CD4-positive, alpha-beta T cell (primary cell): ENCODE measurements around the gene EMC8. TPM values are rescaled to one million over a fixed set of nuclear protein-coding genes. Genes with fewer than 3 reads are reported as not detected.

Experiments used
- ATAC-seq: fragments of 200-7000 bp; cut with Tn5 transposase; one replicate; pipeline ENCODE4 v1.10.0; 2022; ENCODE audit warnings: mild to moderate bottlenecking; ENCODE audit not compliant: poor library complexity
- CTCF ChIA-PET: fragments of 350-600 bp; sonication (Branson Sonifier 250); formaldehyde crosslinking; loops from one replicate; lab custom pipeline; 2021; ENCODE audit warnings: antibody characterized with exemption, inconsistent platforms; lab: Charles Lee
- POLR2A ChIA-PET: fragments of 350-600 bp; sonication (Branson Sonifier 250); formaldehyde crosslinking; loops from one replicate; lab custom pipeline; 2021; ENCODE audit warnings: antibody characterized with exemption, inconsistent platforms; lab: Charles Lee
- DNase-seq, 14 experiments: peaks; one replicate each; pipeline ENCODE4 v3.0.0-alpha.2; 2013 to 2020; ENCODE audit warnings: mixed read lengths in 2 of 14
- H3K27ac ChIP-seq, 2 donors: one replicate each; pipeline versions ENCODE4 v1.5.1 to v1.7.0; 2013; ENCODE audit warnings: low read length in 2 of 2, low read depth in 1 of 2, mild to moderate bottlenecking in 1 of 2
- H3K27me3 ChIP-seq, 2 experiments: 1 replicate in 1 of 2; 2 replicates in 1 of 2; pipeline versions ENCODE4 v1.6.1 to v1.7.0; 2013; ENCODE audit warnings: low read length in 2 of 2, control low read depth in 1 of 2, mild to moderate bottlenecking in 1 of 2, moderate library complexity in 1 of 2; ENCODE audit not compliant: insufficient read depth in 2 of 2, control insufficient read depth in 1 of 2
- H3K36me3 ChIP-seq: one replicate; pipeline ENCODE4 v1.6.1; 2013; ENCODE audit warnings: low read length, control low read depth; ENCODE audit not compliant: insufficient read depth
- H3K4me1 ChIP-seq: one replicate; pipeline ENCODE4 v1.6.1; 2013; ENCODE audit warnings: low read length, control low read depth; ENCODE audit not compliant: insufficient read depth
- H3K4me3 ChIP-seq: one replicate; pipeline ENCODE4 v1.5.1; 2013; ENCODE audit warnings: mild to moderate bottlenecking, low read length, moderate library complexity
- H3K9me3 ChIP-seq, 2 experiments: 1 replicate in 1 of 2; 2 replicates in 1 of 2; pipeline versions ENCODE4 v1.6.1 to v1.7.0; 2013; ENCODE audit warnings: low read length in 2 of 2, mild to moderate bottlenecking in 2 of 2, control low read depth in 1 of 2, moderate library complexity in 1 of 2; ENCODE audit not compliant: control insufficient read depth in 1 of 2, insufficient read depth in 1 of 2
- H3K27ac Mint-ChIP-seq: one replicate; pipeline ENCODE4 v1.8.0; 2020; ENCODE audit warnings: mixed read lengths
- H3K27me3 Mint-ChIP-seq: one replicate; pipeline ENCODE4 v1.8.0; 2021; ENCODE audit warnings: mixed read lengths
- H3K36me3 Mint-ChIP-seq: one replicate; pipeline ENCODE4 v1.8.0; 2021; ENCODE audit warnings: low read depth, mixed read lengths
- H3K4me1 Mint-ChIP-seq: one replicate; pipeline ENCODE4 v1.8.0; 2021; ENCODE audit warnings: low read depth, mixed read lengths
- H3K4me3 Mint-ChIP-seq: one replicate; pipeline ENCODE4 v1.8.0; 2020; ENCODE audit warnings: mild to moderate bottlenecking, mixed read lengths
- H3K9me3 Mint-ChIP-seq: one replicate; pipeline ENCODE4 v1.8.0; 2020; ENCODE audit warnings: mixed read lengths
- intact Hi-C, 2 experiments: fragments of 100-400 bp; cut with DNase I in 1 of 2; cut with micrococcal nuclease in 1 of 2; formaldehyde crosslinking; loops; one replicate each; pipeline versions ENCODE4 v1.15.1 to v1.9.0; 2023 to 2025; cut with DNase I, micrococcal nuclease
- total RNA-seq, 174 experiments: library from RNA in 2 of 174; stranded (reverse) in 2 of 174; gene quantifications; one replicate each; pipeline ENCODE4 v1.2.3 and lab custom pipeline; 2021 to 2026
- TF ChIP-seq, protein P1 (sequence below): fragments of 200-600 bp; IDR thresholded peaks from one replicate; pipeline ENCODE4 v1.8.0; 2022; ENCODE audit warnings: antibody characterized with exemption, mild to moderate bottlenecking

The EMC8 gene
- total RNA-seq, 2 experiments from 2014 or later = 38.9 to 41.7 TPM

DNA sequence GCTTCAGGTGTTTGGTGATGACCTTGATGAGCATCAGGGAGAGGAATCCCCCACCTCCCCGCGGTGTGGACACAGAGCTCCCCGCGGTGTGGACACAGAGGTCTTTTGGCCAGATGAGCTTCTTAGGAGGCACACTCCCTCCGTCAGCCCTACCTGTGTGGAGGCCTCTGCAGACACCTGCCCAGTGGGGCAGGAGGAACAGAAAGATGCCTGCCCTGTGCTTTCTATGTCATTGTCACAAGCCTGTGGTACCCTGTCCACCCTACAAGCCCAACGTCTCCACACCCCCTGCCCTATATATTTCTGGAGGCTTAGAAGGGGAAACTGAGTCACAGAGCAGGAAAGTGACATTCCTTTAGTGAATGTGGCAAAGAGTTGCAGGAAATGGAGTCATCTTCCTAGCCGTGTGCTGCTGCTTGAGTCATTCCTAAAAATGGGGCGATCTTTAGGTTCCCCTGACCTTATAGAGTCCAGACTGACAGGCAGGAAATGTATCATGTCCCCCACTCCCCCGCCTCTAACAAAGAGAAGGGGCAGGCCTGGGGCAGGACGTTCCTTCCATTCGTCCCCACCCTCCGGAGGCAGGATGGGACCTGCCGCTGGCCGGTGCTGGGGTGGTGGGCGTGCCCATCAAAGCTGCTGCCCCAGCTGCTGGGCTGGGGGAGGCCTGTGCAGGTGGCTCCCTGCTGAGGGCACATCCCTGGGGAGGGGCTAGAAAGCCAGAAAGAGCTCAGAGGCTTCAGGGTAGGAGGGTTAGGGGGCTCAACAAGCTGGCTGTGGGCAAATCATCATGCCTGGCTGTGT lies 47.4 kb downstream of the EMC8 start:
- no peak for DNase-seq
- Histone ChIP-seq H3K9me3 (peaks cover 0 to 6% of the 10 kb centered on the region in 2 experiments), H3K36me3 (no peaks in the 10 kb centered on the region), H3K27me3 (peaks cover 37 to 40% of the 10 kb centered on the region in 2 experiments), H3K27ac (no peak overlapping the region), H3K4me3 (no peak overlapping the region), H3K4me1 (peaks cover 16% of the 10 kb centered on the region)
- intact Hi-C loops = no loop called here
- no peak for ATAC-seq
- H3K27ac Mint-ChIP-seq = no peak overlapping the region
- peaks cover 38% of the 10 kb centered on the region for H3K27me3 Mint-ChIP-seq
- TF ChIP-seq, protein P1, sequence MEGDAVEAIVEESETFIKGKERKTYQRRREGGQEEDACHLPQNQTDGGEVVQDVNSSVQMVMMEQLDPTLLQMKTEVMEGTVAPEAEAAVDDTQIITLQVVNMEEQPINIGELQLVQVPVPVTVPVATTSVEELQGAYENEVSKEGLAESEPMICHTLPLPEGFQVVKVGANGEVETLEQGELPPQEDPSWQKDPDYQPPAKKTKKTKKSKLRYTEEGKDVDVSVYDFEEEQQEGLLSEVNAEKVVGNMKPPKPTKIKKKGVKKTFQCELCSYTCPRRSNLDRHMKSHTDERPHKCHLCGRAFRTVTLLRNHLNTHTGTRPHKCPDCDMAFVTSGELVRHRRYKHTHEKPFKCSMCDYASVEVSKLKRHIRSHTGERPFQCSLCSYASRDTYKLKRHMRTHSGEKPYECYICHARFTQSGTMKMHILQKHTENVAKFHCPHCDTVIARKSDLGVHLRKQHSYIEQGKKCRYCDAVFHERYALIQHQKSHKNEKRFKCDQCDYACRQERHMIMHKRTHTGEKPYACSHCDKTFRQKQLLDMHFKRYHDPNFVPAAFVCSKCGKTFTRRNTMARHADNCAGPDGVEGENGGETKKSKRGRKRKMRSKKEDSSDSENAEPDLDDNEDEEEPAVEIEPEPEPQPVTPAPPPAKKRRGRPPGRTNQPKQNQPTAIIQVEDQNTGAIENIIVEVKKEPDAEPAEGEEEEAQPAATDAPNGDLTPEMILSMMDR = no peak
- no peaks in the 10 kb centered on the region for H3K36me3 Mint-ChIP-seq
- ChIA-PET CTCF (no interaction called here), POLR2A (no interaction called here)
- H3K4me1 Mint-ChIP-seq = peaks cover 5% of the 10 kb centered on the region
- H3K4me3 Mint-ChIP-seq = peak overlapping the region; percentile 66
- no peaks in the 10 kb centered on the region for H3K9me3 Mint-ChIP-seq

DNA sequence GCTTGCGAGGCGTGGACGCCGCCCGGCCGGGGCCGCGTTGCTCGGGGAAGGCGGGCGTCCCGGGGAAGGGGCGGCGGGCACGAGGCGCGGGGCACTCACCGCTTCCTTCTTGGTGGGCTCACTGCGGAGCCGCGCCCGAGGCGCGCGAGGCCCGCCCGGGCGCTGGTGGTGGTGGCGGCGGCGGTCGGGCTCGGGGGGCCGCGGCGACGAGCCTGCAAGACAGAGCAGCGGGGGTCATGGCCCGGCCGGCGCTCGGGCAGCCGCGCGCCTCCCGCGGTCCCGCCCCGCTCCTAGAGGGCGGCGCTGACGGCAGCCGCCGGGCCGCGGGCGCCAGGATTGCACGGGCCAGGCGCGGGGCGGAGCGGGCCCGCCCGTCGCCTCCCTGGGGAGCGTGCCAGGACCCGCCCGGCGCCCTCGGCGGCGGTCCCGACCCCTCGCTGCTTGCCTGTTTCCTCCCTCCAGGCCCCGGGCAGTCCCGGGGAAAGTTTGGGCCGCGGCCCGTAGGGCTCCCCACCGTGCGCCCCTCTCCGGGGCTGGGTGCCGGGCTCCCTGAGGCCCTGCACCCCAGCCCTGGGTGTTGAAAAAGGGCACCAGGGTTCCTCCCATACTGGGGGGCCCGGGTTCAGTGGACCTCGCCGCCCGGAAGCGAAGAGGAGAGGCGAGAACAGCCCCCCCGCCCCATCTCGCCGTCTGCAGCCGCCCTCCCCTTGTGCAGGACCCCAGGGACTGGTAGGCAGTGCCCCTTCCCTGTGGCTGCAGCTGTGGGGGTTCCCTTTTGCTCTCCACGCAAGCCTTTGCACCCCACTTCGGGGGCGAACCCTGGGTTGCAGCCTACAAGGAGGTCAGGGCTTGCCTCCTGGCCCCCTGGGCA lies 48.3 kb downstream of the EMC8 start, which contains the start of gene C16orf74:
Gene C16orf74 (minus strand): TSS at position 270 of the 871 bp plus-strand sequence. CDS start 15,879 bp downstream, outside the sequence.
- DNase-seq (peak in 4 of 14 experiments; percentile 10 to 45 (median 28)), ATAC-seq (peak; percentile 70)
- Histone ChIP-seq H3K4me1 (peaks cover 16% of the 10 kb centered on the region), H3K27ac (no peak within 1 kb of the TSS), H3K27me3 (peaks cover 37 to 40% of the 10 kb centered on the region in 2 experiments), H3K4me3 (peak within 1 kb of the TSS; percentile 44), H3K36me3 (no peaks in the 10 kb centered on the region), H3K9me3 (peaks cover 0 to 6% of the 10 kb centered on the region in 2 experiments)
- H3K4me1 Mint-ChIP-seq = peaks cover 5% of the 10 kb centered on the region
- H3K27me3 Mint-ChIP-seq = peaks cover 38% of the 10 kb centered on the region
- no peak within 1 kb of the TSS for H3K27ac Mint-ChIP-seq
- H3K9me3 Mint-ChIP-seq = no peaks in the 10 kb centered on the region
- H3K36me3 Mint-ChIP-seq = no peaks in the 10 kb centered on the region
- TF ChIP-seq, protein P1 = no peak
- ChIA-PET POLR2A (interaction anchor here (0.8 kb wide), 1 partner anchor 13 kb away, joined by 3 read pairs; no protein-coding TSS in a partner anchor), CTCF (no interaction called here)
- intact Hi-C loops = no loop called here
- peak within 1 kb of the TSS; percentile 88 for H3K4me3 Mint-ChIP-seq

DNA sequence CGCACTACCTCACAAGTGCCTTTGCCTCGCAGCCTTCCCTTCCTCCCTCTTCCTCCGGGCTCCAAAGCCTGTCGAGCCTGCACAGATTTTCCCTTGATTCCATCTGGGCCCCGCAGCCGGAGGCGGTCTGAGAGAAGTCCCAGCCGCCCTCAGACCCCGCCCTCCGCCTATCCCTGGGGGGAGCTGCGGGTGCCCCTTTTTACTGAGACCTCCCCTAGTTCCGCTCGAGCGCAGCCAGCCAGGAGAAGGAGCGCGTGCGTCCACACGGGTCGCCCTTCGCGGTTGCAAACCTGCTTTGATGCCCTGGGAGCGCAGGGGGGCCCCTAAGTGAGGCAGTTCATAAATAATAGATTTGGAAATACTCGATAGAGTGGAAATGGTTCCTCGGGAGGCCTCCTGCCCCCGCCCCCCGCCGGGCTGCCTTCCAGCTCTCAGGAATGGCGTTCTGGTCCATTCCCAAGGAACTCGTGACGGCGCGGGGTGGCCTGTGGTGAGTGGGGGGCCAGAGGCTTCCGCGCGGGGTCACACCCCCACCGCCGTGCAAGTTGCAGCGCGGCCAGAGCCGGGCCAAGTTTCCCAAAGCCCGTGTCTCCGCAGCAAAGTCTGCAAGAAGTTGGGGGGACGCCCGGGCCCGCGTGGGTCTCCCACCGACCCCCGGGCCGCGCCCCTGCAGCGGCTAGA lies 49.1 kb downstream of the EMC8 start:
- Mint-ChIP-seq H3K27ac (no peak overlapping the region), H3K27me3 (peaks cover 38% of the 10 kb centered on the region), H3K36me3 (no peaks in the 10 kb centered on the region), H3K4me3 (peak overlapping the region; percentile 88), H3K4me1 (peaks cover 5% of the 10 kb centered on the region), H3K9me3 (no peaks in the 10 kb centered on the region)
- peak; percentile 48 for ATAC-seq
- H3K27me3 ChIP-seq = peaks cover 37 to 40% of the 10 kb centered on the region in 2 experiments
- H3K4me3 ChIP-seq = peak overlapping the region; percentile 44
- no peaks in the 10 kb centered on the region for H3K36me3 ChIP-seq
- DNase-seq = peak in 2 of 14 experiments; percentile 4 to 28
- H3K27ac ChIP-seq = no peak overlapping the region
- ChIA-PET POLR2A (interaction anchor here (0.8 kb wide), 1 partner anchor 12 kb away, joined by 3 read pairs; no protein-coding TSS in a partner anchor), CTCF (no interaction called here)
- peaks cover 16% of the 10 kb centered on the region for H3K4me1 ChIP-seq
- TF ChIP-seq, protein P1 = no peak
- intact Hi-C loops = no loop called here
- peaks cover 0 to 6% of the 10 kb centered on the region in 2 experiments for H3K9me3 ChIP-seq
